MM.1S (cell line): ENCODE measurements around the gene ZNF33A.

Source experiments
- CTCF ChIP-seq: fragments of 300-600 bp; sonication (generic); IDR thresholded peaks from 2 replicates; pipeline ENCODE4 v1.5.1; 2016; ENCODE audit warnings: antibody characterized with exemption, low read length, mixed read lengths
- EZH2 ChIP-seq: fragments of 300-600 bp; sonication (generic); optimal IDR thresholded peaks from 2 replicates; pipeline ENCODE3; 2017; ENCODE audit warnings: low read depth, mild to moderate bottlenecking, antibody characterized with exemption, low read length, mixed read lengths

- TF ChIP-seq CTCF (no peak), EZH2 (no peak)
Observed at GRCh38 chr10:38032886-38033285, 22.4 kb downstream of the ZNF33A start.
